GM21576 (cell line): ENCODE results near the gene HMOX1.
"Not testable (repeated sequence)": the region's sequence is repeated elsewhere in the genome, so short reads cannot be mapped to it uniquely, and the experiment has no call there.

Experiments used
- ATAC-seq: cut with Tn5 transposase; IDR thresholded peaks from one replicate; pipeline ENCODE4 v1.9.1; 2021; ENCODE audit warnings: mild to moderate bottlenecking, moderate library complexity; ENCODE audit not compliant: unreplicated experiment

Gene HMOX1

DNA sequence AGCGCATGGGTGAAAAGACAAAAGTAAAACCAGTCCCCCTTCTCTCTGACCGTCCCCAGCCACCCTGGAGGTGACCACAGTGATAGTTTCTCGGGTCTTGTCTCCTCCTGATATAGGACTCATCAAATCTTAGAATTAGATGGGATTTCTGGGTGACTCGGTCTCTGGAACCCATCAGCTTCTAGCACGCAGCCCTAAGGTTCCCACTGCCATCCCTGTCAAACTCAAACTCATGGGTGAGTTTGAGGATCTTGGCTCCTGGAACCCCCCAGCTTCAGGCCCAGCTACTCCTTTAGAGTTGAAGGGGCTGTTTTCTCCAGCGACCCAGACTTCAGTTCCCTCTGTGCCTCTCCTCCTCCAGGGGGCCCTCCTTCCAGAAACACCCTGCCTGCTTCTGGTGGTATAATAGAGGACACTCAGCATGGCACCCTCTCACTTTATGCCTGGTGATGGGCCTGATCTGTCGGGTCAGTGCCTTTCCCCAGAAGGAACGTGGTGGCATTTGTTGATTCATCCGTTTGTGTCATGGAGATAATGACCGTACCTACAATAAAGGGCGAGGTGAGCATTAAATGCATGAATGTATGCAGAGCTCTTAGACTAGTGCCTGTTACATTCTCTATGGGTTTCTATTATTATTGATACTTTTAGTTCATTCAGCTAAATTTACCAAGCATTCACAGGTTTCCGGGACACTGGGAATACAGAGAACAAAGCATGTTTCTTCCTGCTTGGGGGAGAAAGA is 50.8 kb downstream of the HMOX1 start:
- ATAC-seq, result no peak

- ATAC-seq, result no peak
These were observed 51.5 kb downstream of the HMOX1 start for GRCh38 chr22:35432228-35432905.

- no peak for ATAC-seq
These were observed 53.3 kb downstream of the HMOX1 start for GRCh38 chr22:35434061-35434710.

DNA sequence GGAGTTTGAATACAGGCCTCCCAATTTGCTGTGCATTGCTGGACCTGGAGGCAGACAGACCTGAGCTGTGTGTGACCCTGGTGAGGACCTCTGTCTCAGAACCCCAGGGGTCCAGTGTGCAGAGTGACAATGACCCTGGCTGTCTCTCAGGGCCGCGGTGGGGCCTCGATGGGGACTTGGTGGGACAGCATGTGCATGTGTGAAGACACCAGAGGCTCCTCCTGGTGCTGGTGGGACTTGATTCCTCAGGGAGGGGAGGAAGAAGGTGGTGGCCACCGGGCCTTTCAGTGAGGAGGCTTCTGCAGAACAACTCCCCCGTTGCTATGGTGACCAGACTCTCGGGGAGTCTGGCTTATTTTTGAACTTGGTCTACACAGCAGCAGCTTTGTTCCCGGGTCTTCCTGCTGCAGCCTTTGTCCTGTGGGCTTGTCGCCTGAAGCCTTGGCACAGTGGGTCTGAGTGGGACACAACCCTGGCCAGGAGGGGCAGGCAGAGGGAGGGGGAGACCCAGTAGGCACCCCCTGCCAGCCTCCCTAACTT is 54.4 kb downstream of the HMOX1 start:
- ATAC-seq, result no peak

DNA sequence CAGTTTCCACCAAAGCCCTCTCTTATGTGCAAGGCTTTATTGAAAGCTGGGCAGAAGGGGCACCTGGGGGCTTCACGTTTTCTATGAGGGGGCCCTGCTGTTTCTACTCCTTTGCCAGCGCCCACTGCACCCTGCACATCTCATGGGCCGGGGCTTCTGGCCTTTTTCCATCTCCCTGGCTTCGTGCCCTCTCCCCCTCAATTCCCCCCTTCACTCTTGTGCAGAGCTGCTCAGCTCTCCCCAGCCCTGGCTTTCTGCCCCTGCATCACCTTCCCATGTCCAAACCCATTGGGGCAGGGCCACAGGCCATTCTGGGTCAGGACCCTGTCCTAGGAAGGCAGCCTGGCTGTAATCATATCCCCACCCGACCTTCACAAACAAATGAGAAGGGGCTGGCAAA is 55.5 kb downstream of the HMOX1 start:
- no peak for ATAC-seq

GRCh38 chr22:35437049-35437448 is 56.2 kb downstream of the HMOX1 start:
- ATAC-seq, result no peak

DNA sequence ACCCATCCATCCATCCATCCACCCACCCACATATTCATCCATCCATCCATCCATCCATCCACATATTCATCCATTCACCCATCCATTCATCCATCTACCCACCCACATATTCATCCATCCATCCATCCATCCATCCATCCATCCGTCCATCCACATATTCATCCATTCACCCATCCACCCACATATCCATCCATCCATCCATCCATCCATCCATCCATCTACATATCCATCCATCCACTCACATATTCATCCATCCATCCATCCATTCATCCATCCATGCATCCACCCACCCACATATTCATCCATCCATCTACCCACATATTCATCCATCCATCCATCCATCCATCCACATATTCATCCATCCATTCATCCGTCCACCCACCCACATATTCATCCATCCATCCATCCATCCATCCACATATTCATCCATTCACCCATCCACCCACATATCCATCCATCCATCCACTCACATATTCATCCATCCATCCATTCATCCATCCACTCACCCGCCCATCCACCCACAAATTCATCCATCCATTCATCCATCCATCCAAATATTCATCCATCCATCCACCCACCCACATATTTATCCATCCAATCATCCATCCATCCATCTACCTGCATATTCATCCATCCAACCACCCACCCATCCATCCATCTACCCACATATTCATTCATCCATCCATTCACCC is 57.9 kb downstream of the HMOX1 start:
- not testable (repeated sequence) for ATAC-seq

DNA sequence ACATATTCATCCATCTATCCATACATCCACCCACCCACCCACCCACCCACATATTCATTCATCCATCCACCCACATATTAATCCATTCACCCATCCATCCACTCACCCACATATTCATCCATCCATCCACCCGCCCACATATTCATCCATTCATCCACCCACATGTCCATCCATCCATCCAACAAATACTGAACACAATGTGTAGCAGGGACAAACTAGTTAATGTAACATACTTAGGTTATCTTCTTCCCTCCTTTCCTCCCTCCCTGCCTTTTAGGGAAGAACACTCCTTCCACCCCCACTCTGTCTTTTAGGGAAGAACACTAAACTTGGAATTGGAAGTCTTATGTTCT is 58.4 kb downstream of the HMOX1 start:
- no peak for ATAC-seq

DNA sequence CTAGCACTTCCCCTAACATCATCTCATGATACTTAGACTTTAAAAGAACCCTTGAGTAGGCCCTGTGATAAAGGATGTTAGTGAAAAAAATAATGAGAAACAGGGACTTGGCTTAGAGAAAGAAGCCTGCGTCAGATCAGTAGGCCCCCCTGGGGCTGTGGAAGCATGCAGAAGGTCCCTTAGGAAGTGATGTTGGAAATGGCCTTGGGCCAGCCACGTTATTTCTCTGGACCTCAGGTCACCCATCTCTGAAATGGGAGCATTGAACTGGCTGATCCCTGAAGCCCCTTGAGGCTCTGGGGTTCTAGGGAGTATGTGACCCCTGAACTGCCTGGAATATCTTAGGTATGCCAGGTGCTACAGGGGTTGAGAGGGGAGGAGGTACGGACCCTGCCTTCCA is 59.2 kb downstream of the HMOX1 start:
- no peak for ATAC-seq

DNA sequence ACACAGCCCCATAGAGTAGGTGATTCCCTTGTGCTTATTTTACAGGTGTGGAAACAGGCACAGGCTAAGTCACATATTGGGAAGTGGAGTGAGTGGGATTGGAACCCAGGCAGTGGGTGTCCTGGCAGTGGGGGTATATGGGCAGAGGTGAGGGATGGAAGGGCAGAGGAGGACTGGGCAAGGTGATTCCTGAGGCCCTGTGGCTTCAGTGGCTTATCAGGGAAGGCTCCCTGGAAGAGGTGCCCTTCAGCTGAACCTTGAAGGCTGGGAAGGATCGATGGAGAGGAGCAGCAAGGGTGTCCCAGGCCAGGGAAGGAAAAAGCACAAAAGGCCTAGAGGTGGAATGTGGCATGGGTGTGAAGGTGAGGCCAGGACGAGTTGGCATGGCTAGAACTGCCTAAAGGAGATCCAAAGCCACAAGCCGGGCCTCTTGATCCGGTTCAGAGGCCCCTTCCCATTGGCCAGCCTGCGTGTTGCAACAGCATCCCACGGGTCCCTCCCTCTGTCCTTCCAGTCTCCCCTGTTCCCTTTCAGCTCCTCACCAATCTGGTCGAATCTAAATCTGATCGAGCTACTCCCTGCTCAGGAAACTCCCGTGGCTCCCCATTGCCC is 60.7 kb downstream of the HMOX1 start:
- ATAC-seq, result no peak

DNA sequence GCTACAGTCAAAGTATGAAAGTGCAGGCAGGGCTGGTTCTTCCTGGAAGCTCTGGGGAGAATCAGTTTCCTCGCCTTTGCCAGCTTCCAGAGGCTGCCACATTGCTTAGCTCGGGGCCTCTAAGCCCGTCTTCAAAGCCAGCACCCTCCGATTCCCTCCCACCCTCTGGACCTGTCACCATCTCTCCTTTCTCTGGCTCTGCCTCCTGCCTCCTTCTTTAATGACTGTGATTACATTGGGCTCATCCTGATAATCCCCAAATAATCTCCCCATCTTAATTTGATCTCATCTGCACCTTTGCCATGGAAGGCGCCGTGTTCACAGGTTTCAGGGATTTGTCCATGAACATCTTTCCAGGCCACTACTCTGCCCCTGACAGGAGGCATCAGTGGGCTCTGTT is 61.6 kb downstream of the HMOX1 start:
- ATAC-seq, result no peak

DNA sequence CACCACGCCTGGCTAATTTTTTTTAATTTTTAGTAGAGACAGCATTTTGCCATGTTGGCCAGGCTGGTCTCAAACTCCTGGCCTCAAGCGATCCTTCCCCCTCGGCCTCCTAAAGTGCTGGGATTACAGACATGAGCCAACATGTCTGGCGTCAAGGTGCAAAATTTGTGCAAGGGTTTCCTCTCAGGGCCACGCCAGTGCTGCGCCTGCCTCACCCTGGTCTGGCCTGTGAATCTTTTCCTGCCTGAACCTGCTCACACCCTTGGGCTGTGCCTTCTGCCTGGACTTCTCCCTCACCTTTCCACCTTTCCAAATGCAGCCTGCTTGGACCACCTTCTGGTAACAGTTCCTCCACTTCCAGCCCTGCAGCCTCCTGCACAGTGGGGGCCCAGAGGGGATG is 62.4 kb downstream of the HMOX1 start:
- ATAC-seq, result no peak
